Tongue (tissue), 2 donors: ENCODE data around the gene SMYD2. TPM values are rescaled to one million over a fixed set of nuclear protein-coding genes. Genes with fewer than 3 reads are reported as not detected.

Source experiments
- DNase-seq: peaks from one replicate; pipeline ENCODE4 v3.0.0-alpha.2; 2015
- total RNA-seq: library from RNA; depleted of rRNA; stranded (reverse); fragments of >200 nt; gene quantifications from one replicate; pipeline ENCODE4 v1.2.3, GENCODE V29; 2014

The SMYD2 gene
- total RNA-seq, 1 donor from 2014 or later = 29.3 TPM

DNA sequence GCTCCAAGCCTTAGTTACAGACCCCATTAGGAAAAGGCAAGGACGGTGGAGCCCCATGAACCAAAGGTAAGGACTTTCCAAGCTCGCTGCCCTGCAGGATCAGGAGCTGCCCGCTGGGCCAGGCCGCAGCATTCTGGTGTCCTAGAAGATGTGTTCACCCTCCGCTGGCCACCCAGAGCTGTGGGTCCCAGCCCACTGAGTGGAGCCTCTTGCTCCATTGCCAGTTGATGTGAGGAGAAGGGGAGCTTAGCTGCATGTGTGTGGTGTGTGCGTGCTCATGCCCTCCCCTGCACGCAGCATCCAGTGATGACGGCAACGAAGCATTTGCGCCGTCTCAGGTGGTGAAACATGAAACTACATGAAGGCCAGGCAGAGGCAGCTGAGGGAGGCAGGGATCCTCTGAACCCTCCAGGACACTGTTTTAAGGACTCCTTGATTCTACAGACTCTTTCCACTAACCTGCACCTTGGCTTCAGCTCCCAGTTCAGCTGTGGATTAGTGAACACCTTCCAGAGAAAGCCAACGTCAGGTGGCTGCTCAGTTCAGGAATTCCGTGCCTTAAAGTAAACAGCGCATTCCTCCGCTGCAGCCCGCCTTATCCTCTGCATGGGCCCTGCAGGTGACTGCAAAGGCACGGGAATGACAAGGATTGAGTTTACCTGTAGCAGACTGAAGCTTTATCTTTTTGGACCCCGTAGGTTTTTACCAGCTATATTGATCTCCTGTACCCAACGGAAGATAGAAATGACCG is 48.7 kb downstream of the SMYD2 start:
- DNase-seq = no peak

DNA sequence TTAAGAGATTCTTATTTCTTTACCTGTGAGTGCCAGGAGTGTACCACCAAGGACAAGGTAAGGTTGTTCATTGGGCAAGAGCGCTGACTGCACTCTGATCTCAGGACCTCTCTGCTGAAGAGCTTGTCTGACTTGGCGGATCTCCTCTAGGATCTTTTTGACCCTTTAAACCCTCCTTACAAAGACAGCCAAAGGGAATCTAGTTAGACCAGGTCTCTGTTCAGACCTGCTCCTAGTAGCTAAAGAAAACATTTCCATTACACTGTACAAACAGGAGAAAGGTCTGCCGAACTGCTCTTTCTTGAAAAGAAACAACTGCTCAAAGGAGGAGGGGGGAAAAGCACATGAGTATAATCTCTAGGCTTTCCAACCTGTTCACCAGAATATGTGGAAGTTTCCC is 49.3 kb downstream of the SMYD2 start:
- peak; percentile 49 for DNase-seq

DNA sequence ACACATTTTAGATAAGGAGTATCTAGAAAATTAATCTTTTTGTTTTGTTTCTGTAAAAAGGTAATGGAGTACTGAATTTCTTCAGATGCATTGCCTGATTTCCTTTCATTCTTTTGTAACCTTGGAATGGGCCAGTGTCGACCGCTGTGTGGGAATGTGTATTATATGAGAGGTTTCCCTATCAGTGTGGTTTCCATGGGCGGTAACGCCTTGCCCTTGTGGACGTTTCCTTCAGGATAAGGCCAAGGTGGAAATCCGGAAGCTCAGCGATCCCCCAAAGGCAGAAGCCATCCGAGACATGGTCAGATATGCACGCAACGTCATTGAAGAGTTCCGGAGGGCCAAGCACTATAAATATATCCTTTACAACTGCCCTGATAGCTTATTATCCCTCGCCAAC is 49.8 kb downstream of the SMYD2 start:
- DNase-seq = no peak

DNA sequence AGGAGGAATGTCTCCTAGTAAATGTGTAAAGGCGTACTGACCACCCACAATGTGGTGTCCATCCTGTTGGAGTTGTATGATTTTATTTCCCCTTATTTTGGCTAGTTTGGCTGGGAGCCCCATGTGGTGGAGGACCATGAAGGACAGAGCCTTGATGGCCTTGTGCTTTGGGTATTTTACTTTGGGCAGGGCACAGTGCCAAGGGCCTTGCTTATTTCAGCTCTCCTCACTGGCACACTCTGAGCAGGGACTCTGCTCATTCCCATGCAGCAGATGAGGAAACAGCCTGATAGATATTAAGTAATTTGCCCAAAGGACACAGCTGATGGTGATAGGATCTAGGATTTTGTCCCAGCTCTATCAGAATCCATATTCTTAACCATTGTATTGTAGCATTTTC is 50.2 kb downstream of the SMYD2 start:
- no peak for DNase-seq

DNA sequence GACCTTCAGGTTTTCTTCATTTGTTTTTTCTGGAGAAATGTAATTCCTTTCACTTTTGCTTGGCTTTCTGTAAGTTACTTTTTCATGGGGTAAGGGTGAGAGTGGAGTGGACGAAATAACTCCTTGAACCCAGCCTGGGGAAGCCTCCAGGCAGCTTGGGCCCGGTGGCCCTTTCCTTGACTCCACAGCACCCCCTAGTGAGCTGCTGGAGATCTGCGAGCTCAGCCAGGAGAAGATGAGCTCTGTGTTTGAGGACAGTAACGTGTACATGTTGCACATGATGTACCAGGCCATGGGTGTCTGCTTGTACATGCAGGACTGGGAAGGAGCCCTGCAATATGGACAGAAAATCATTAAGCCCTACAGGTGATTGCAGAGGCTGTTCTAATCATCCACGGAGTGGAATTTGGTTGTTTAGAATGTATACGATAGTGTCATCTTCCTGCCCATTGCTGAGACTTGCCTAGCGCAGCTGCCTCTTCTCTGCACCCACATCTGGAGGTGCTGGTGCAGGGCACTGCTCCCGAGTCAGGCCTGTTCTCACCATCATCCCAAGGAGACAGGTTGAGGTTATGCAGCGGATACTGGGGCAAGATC is 51.0 kb downstream of the SMYD2 start:
- peak; percentile 40 for DNase-seq

DNA sequence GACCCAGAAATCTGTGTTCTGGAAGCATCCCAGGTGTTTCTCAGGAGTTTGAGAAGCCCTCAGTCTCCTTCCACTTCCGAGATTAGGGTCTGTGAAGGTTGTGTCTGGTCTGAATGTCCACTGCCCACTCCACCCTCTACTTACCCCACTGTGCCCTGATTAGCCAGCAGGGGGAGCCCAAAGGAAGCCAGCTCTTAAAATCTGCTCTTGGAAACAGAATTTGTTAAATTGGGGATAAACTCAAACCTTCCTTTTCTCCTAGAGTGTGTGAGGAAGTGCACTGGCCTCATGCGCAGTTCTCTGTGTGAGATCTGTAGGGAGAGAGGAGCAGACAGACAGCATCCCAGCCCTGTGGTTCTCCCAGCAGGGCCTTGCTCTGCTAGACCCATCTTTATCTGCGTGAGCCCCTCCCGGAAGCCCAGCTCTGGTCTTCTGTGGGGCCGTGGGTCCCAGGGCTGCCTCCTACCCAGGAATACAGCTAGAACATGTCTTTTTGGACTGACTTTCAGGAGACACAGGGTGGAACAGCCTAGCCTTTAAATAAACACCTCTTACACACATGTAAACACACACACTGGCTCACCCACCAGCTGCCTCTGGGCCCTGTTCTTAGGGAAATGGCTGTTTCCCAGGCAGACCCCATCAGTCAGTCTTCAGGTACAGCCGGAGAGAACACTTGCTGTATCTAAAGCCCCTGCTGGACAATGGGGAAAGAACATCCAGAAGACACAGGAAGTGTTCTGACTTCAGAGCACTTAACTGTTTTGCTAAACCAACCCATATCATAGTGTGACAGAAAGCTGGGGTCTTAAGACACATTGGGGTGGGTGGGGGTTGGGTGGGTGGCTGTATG is 52.2 kb downstream of the SMYD2 start:
- peak; percentile 76 for DNase-seq

DNA sequence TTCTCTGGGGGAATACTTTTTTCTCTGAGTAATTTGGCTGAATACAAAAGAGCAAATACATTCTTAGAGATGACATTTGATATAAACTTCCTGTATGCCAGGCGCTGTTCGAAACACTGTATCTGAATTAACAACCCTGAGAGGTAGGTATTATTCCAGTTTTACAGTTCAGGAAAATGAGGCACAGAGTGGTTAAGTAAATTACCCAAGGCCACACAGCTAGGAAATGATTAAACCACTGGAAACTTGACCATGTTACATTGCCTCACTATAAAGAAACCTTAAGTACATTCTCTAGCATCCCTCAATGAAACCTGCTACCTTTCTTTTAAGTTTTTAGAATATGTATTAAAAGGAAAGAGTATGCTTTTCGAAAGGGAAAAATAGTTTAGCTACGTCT is 54.6 kb downstream of the SMYD2 start:
- DNase-seq = no peak

DNA sequence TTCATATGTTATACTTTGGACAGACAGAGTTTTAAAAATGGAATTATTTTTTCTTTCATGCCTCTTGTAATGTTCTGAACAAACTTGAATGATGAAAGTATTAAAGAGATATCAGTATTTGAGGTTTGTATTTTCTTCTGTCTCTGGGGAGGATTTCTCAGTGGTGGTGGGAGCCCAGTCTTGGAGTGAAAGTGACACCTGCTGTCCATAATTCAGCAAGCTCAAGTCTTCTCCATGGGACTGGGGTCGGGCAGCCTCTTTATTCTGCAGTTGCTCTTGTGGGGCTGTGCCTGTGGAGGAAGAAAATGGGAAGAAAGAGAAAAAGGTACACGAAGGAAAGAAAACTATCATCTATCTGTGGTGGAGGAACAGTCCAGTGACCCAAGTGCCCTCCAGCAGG is 56.1 kb downstream of the SMYD2 start:
- no peak for DNase-seq

DNA sequence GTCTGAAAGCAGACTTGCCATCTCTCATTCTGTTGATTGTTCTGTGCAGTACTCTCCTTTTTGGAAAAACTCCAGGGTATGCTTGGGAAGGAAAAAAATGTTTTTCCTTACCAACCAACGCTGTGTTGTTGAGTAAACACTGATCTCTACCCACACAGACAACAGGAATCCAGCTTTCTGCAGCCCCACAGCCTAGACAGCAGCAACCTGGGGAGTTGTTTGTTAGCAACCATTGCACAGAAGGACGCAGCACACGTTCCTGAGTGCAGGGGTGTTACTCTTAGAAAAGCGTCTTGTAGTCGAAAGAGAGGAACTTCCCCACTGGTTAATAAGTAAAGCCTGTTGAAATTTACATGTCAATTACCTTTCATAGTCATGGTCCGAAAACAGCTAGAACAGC is 56.6 kb downstream of the SMYD2 start:
- peak; percentile 62 for DNase-seq

DNA sequence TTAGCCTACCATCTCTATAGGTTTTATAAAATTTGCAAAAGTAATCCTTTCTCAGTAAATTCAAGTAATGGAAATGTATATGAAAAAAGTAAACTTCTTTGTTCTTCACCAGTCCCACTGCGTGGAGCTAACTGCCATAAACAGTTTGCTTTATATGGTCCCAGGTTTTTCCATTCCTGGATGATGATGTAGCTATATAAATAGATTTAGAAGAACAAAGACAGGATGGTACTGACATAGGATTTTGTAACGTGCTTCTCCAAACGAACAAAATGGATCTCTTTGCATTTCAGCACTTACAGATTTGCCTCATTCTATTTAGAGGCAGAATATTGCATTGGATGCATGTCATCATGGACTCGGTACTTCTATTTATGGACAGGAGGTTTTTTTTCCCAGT is 57.3 kb downstream of the SMYD2 start:
- no peak for DNase-seq

DNA sequence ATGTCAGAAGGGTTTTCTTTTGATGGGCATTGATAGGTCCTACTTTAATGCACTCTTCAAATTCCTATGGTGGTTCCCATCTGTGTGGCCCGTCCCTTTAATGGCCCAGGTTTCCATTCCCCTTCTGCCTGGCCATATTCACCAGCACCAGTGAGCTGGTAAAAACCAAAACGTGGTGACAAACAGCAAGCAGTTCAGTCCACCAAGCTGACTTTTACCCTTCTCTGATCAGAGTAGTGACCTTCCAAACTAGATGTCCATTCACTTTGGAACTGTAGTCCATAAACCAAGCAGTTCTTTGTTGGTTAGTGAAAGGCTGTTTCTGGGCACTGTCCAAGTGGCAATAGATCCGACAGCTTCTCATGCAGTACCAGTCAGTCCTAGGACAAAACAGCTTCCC is 60.5 kb downstream of the SMYD2 start:
- no peak for DNase-seq

DNA sequence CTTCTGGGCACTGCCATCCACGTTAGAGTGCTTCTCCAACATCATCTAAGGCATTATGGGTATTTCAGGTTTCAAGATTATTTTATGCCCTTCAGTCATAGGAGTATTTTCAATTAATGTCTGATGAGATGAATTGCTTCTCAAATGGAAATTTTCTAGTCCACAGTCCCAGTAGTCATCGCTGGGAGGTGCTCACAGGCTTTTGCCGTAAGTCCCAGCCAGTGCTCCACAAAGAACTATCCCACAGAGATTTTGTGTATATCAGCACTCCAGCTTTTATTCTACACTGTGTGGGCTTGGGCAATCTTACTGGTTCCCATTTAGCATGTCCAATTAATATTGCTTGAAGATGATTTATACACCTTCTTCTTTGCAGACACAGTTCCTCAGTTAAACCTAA is 61.0 kb downstream of the SMYD2 start:
- DNase-seq = no peak

DNA sequence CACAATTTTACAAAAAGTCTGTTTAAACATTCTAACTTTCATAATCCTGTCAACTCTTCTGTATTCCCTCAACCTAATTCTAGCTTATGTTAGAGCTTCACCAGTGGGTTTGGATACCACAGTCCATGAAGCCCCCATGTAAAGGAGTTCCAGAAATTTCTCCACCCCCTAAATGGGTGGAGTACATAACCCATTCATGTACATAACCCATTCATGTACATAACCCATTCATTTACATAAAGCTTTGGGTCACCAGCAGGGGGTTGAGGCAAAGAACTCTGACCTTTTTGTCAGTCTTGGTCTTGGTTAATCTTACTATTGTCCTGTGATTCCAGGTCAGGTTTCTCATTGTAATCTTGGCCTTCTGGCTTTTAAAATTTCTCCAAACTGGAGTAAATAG is 61.6 kb downstream of the SMYD2 start:
- DNase-seq = no peak

DNA sequence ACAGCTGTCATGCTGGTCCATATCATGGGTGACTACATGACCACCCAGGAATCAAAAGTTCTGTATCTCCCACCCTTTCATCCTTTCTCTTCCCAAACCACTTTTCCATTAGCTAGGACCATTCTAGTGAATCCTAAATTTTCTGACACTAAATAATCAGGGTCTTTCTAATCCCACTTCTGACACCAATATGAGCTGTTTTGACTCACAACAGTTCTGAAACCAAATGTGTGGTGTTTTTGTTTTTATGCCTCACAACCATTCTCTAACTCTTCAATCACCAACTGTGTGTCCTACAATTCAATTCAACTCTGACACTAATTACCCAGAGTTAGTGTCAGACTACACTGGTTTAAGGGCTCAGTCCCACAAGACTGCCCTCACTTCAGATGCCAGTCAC is 63.9 kb downstream of the SMYD2 start:
- DNase-seq = no peak

DNA sequence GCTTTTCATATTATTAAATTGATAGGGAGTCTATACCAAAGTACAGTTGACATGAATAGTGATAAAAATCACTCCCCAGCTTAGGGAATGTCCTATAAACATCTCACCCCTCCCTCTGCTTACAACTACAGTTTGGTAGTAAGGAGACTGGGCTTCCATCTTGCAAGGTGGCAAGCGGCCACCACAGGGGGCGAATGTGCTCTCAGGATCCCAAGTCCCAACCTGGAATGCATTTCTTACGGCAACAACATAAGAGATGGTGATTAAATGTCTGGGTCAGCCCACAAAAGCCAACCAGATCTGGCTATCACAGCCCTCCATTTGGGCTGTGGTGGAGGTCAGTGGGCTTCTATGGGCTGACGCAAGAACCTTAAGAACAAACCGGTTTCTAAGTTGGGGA is 68.0 kb downstream of the SMYD2 start:
- DNase-seq = no peak

DNA sequence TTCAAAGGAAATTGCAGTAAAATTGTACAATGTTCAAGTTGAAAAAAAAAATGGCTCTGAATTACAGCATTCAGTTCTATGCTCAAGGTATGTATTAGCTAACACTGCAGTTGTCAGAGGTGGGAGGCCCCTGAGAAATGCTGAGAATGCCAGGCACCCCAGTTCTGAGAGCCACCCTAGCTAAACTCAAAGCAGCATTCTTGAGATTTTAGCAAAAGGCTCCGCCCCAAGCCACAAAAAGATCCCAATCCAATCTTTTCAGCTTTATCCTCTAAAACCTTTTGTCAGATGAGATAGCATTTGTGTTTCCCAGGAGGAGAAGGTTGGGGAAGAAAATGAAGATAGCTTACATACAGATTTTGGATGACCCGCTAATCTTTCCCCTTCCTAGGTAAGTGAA is 68.8 kb downstream of the SMYD2 start:
- DNase-seq = no peak

DNA sequence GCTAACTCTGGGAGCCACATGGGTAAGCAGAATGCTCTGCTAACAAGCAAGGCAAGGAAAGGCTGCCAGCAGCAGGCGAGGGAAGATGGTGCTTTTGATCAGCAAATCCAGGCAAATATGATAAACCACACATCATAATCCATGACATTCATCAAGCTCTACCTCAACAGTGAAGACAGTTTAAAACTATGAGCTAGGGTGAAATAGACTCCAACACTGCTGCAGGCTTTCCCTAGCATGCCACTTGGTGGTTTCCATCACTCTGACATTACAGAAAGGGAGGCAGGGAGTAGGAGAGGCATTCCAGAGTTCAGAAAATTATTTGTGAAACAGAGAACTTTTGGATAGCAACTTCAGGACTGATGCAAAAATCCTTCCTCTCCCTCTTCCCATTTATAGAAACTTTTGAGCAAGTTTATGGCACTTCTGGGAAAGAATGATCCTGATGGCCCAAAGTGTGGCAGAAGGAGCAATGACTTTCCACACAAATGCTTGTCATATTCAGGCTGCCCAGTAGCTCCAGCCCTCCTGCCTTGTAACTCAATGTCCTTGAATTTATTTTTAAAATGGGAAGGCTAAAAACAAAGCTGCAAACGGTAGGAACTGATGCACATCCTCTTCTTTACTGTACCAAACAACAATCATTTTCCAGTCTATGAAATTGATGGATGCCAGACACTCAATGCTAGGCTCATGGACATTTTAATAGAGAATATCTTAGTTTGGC is 70.8 kb downstream of the SMYD2 start:
- no peak for DNase-seq

DNA sequence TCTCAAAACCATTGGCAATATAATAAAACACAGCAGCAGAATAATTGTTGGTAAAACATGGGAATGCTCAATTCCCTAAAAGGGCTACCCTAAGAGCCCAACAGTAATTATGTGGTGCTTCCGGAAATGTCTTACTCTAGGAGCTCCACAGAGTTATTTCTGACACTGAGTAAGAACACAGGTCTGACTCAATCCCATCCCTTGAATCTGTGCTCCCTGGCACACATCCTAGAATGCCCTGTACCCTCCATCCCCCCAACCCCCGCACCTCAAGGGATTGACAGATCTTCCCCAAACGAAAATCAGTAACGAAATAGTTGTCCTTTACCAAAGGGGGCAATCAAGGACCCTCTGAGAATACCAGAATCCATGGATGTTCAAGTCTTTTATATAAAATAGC is 71.9 kb downstream of the SMYD2 start:
- no peak for DNase-seq

DNA sequence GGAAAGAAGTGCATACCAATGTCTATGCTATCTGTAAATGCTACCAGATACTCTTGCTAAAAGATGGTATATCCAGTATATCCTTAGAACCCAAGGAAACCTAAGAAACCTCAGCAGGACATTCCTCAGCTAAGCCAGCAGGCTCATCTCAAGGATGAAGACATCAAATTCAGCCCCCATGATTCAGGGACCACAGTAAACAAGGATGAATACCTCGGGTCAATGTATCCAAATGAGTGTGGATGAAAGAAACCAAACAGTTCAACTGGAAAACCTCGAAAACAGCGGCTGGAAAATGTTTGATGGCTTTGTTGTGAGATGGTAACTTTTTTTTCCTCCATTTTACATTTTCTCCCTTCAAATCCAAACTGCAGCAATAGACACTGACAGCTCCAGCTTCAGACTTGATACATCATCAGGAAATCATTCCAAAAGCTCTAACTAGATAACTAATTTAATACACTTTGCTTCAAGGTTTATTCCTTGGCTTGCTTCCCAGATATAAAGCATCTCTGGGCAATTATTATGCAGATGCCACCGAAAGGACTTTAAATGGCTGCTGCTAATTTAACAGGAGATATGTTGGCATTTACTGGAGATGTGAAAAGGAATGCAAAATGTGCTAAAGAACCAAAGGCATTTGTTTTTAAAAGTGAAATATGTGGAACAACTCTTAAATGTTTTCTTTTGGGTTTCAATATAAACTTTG is 73.6 kb downstream of the SMYD2 start:
- no peak for DNase-seq

DNA sequence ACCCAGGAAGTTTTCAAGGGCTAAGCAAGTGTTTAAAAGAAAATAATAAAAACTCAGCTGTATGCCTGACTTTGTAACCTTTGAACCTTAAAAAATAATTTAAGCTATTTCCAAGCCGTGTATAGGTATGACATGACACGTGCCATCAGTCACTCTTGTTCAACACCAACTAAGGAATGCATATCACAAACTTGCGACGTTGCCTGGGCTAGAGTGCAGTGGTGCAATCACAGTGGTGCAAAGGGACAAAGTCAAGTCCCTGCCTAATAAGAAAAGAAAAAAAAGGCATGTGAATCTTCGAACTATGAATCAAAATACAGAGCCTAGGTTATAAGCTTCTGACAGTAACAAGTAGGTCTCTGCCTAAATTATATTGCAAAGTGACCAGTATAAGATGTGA is 79.2 kb downstream of the SMYD2 start:
- no peak for DNase-seq

DNA sequence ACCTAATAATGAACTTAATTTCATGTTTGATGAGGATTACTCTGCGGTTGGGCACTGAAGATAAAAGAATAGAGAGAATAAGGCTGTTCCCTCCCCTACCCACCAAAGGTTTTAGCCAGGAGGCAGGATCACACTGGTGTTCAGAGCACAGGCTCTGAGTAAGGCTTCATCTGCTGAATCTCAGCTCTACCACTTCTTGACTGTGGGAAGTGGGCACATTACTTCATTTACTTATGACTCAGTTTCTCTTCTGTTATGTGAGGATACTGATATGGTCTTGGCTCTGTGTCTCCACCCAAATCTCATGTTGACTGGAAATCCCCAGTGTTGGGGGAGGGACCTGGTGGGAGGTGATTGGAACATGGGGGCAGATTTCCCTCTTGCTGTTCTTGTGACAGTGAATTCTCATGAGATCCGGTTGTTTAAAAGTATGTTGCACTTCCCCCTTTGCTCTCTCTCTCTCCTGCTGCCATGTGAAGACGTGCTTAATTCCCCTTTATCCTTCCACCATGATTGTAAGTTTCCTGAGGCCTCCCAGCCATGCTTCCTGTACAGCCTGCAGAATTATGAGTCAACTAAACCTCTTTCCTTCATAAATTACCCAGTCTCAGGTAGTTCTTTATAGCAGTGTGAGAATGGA is 79.7 kb downstream of the SMYD2 start:
- no peak for DNase-seq

DNA sequence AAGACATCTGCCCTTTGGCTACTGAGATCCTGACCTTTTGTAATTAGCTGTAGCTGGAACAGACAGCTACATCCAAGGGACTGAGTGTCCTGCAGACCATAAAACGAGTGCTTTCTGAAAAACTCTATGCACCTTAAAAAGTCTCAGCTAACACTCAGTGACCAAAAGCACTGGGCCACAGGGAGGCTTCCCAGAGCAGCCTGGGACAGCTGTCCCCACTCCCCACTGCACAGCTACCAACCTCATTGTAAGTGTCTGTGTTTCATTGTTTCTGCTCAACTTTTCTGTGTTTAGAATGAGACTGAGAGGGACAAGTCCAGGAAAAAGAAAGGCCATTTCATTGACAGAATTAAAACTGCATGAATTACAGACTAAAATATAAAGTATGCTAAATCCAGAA is 80.7 kb downstream of the SMYD2 start:
- DNase-seq = no peak
